ENCODE measurements around the gene UBA1.

The UBA1 gene

GRCh38 chrX:47234583-47234982 is 41.0 kb downstream of the UBA1 start:
- DNase-seq (ENCODE audit: low read depth), result peak; percentile 36
- no peak for TF ChIP-seq CTCF (IDR thresholded peaks at IDR 0.05; ENCODE audit: insufficient read depth, low read depth, low read length, missing control alignments)
- peak overlapping the region; percentile 57 for H3K4me3 ChIP-seq (ENCODE audit: low read length)

GRCh38 chrX:47235691-47236103 is 42.1 kb downstream of the UBA1 start:
- DNase-seq (ENCODE audit: low read depth), result no peak
- TF ChIP-seq CTCF (IDR thresholded peaks at IDR 0.05; ENCODE audit: insufficient read depth, low read depth, low read length, missing control alignments), result no peak
- H3K4me3 ChIP-seq (ENCODE audit: low read length), result no peak overlapping the region

GRCh38 chrX:47239199-47239598 is 45.6 kb downstream of the UBA1 start:
- H3K4me3 ChIP-seq (ENCODE audit: low read length), result no peak overlapping the region
- no peak for TF ChIP-seq CTCF (IDR thresholded peaks at IDR 0.05; ENCODE audit: insufficient read depth, low read depth, low read length, missing control alignments)
- DNase-seq (ENCODE audit: low read depth), result no peak

- H3K4me3 ChIP-seq (ENCODE audit: low read length), result no peak overlapping the region
- no peak for DNase-seq (ENCODE audit: low read depth)
- no peak for TF ChIP-seq CTCF (IDR thresholded peaks at IDR 0.05; ENCODE audit: insufficient read depth, low read depth, low read length, missing control alignments)
Measured at GRCh38 chrX:47239898-47240545, 46.4 kb downstream of the UBA1 start.

- TF ChIP-seq CTCF (IDR thresholded peaks at IDR 0.05; ENCODE audit: insufficient read depth, low read depth, low read length, missing control alignments), result no peak
Measured at GRCh38 chrX:47240619-47241018, 47.0 kb downstream of the UBA1 start.

GRCh38 chrX:47241201-47242011 is 47.8 kb downstream of the UBA1 start:
- no peak overlapping the region for H3K4me3 ChIP-seq (ENCODE audit: low read length)
- no peak for TF ChIP-seq CTCF (IDR thresholded peaks at IDR 0.05; ENCODE audit: insufficient read depth, low read depth, low read length, missing control alignments)
- no peak for DNase-seq (ENCODE audit: low read depth)

More at GRCh38 chrX:47240619-47241018, 47.0 kb downstream of the UBA1 start:
- DNase-seq (ENCODE audit: low read depth), result no peak
- no peak overlapping the region for H3K4me3 ChIP-seq (ENCODE audit: low read length)
